ENCODE measurements around the gene ADCY2. TPM values are rescaled to one million over a fixed set of nuclear protein-coding genes. Genes with fewer than 3 reads are reported as not detected.

ADCY2 gene
- total and polyA plus RNA-seq, 4 experiments from 2014 or later: not detected

DNA sequence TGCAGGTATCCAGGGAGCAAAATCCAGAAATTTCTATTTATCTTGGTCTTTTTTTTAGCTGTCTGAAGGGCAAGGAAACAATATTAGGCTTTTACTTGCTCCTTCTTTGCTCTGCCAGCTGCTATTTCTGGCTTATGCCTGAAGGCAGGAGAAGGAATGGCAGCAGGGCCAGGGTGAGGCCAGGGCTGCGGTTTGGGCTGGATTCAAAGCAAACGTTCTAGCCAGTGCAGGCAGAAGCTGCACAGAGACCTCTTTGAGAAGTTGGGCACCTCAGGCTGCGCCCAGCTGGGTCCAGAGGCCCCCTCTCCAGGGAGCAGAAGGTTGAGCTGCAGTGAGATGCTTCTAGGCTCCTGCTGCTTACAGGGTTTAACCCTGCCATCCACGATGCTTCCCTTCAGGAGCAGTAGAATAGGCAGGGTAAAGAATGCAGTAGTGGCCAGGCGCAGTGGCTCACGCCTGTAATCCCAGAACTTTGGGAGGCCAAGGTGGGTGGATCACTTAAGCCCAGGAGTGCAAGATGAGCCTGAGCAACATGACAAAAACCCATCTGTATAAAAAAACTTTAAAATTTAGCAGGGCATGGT, 201.2 kb downstream of the ADCY2 start:
- peaks cover 0 to 6% (median 1%) of the 10 kb centered on the region in 8 donors for H3K9me3 Mint-ChIP-seq
- Histone ChIP-seq H3K4me1 (ENCODE audit: insufficient read depth, low read length) (no peaks in the 10 kb centered on the region), H3K36me3 (ENCODE audit: insufficient read depth, low read length) (no peaks in the 10 kb centered on the region), H3K9me3 (ENCODE audit: control insufficient read depth in 1 of 2, low read length in 2 of 2) (no peaks in the 10 kb centered on the region), H3K4me3 (ENCODE audit: low read length in 2 of 2) (no peak overlapping the region), H3K27ac (ENCODE audit: low read depth, low read length) (no peak overlapping the region), H3K27me3 (ENCODE audit: insufficient read depth, low read length) (no peaks in the 10 kb centered on the region)
- CTCF ChIA-PET (ENCODE audit: partially characterized antibody): no interaction called here
- no peak for DNase-seq
- no peaks in the 10 kb centered on the region for H3K4me1 Mint-ChIP-seq
- intact Hi-C loops (cut with micrococcal nuclease): no loop called here
- no peaks in the 10 kb centered on the region for H3K36me3 Mint-ChIP-seq
- H3K27ac Mint-ChIP-seq: no peak overlapping the region
- POLR2A ChIA-PET (ENCODE audit: partially characterized antibody): no interaction called here
- H3K27me3 Mint-ChIP-seq: peaks cover 0 to 3% of the 10 kb centered on the region in 2 donors
- H3K4me3 Mint-ChIP-seq: no peak overlapping the region

DNA sequence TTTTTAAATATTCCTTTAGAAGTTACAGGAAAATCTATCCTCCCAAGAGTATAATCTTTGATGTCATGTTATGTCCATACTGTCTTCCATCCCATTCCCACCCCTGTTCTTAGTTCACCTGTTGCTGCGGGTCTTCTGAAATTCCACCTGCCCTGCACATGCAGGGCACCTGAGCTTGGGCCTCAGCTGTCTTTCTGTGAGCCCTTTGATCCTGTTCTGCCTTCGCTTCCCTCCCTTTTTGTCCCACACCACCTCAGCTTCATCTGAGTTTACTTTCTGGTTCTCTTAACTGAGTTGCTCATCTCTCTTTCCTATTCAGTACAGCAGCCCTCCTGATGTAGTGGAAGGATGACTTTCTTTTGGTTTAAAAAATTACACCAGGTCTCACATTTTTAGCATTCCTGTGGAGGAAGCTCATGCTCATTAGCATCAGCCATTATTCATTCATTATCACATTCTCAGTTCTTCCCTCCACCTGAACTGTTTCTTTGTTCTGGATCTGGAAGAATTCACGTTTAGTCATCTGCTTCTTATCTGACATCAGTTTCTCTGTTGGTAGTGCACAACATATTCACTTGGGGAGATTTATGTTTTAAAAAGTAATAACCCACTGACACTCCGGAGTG, 211.0 kb downstream of the ADCY2 start:
- Mint-ChIP-seq H3K27me3 (peaks cover 1 to 4% of the 10 kb centered on the region in 2 donors), H3K4me1 (no peaks in the 10 kb centered on the region), H3K9me3 (peaks cover 0 to 7% (median 3%) of the 10 kb centered on the region in 8 donors), H3K4me3 (no peak overlapping the region), H3K36me3 (no peaks in the 10 kb centered on the region), H3K27ac (no peak overlapping the region)
- no peaks in the 10 kb centered on the region for H3K9me3 ChIP-seq (ENCODE audit: control insufficient read depth in 1 of 2, low read length in 2 of 2)
- CTCF ChIA-PET (ENCODE audit: partially characterized antibody): no interaction called here
- no peaks in the 10 kb centered on the region for H3K4me1 ChIP-seq (ENCODE audit: insufficient read depth, low read length)
- POLR2A ChIA-PET (ENCODE audit: partially characterized antibody): no interaction called here
- no peak overlapping the region for H3K4me3 ChIP-seq (ENCODE audit: low read length in 2 of 2)
- no peak overlapping the region for H3K27ac ChIP-seq (ENCODE audit: low read depth, low read length)
- H3K36me3 ChIP-seq (ENCODE audit: insufficient read depth, low read length): no peaks in the 10 kb centered on the region
- no peaks in the 10 kb centered on the region for H3K27me3 ChIP-seq (ENCODE audit: insufficient read depth, low read length)
- intact Hi-C loops (cut with micrococcal nuclease): no loop called here
- no peak for DNase-seq

DNA sequence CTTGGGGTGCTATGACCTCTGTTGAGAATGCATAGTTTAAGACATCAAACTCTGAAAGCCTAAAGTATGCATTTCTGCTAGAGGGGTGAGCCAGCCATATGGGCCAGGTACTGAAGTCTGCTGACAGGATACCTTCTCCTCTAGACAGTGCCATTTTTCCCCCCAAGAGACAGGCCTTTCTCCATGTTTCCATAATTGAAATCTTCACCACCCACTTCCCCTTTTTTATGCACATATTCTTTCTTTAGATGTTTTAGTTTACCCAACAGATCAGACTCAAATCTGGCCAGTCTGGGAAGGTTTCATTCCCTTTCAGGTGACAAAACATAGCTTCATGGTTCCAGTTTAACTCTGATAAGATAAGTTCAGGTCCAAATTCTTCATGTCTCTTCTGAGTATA, 212.8 kb downstream of the ADCY2 start:
- no peak overlapping the region for H3K27ac Mint-ChIP-seq
- no peaks in the 10 kb centered on the region for H3K36me3 Mint-ChIP-seq
- peaks cover 1 to 6% of the 10 kb centered on the region in 2 donors for H3K27me3 Mint-ChIP-seq
- H3K4me1 Mint-ChIP-seq: no peaks in the 10 kb centered on the region
- no peak overlapping the region for H3K27ac ChIP-seq (ENCODE audit: low read depth, low read length)
- CTCF ChIA-PET (ENCODE audit: partially characterized antibody): no interaction called here
- POLR2A ChIA-PET (ENCODE audit: partially characterized antibody): no interaction called here
- no peaks in the 10 kb centered on the region for H3K36me3 ChIP-seq (ENCODE audit: insufficient read depth, low read length)
- intact Hi-C loops (cut with micrococcal nuclease): no loop called here
- no peaks in the 10 kb centered on the region for H3K9me3 ChIP-seq (ENCODE audit: control insufficient read depth in 1 of 2, low read length in 2 of 2)
- H3K27me3 ChIP-seq (ENCODE audit: insufficient read depth, low read length): no peaks in the 10 kb centered on the region
- H3K4me3 ChIP-seq (ENCODE audit: low read length in 2 of 2): no peak overlapping the region
- H3K9me3 Mint-ChIP-seq: peaks cover 0 to 6% (median under 1%) of the 10 kb centered on the region in 8 donors
- H3K4me3 Mint-ChIP-seq: no peak overlapping the region
- no peaks in the 10 kb centered on the region for H3K4me1 ChIP-seq (ENCODE audit: insufficient read depth, low read length)
- no peak for DNase-seq

DNA sequence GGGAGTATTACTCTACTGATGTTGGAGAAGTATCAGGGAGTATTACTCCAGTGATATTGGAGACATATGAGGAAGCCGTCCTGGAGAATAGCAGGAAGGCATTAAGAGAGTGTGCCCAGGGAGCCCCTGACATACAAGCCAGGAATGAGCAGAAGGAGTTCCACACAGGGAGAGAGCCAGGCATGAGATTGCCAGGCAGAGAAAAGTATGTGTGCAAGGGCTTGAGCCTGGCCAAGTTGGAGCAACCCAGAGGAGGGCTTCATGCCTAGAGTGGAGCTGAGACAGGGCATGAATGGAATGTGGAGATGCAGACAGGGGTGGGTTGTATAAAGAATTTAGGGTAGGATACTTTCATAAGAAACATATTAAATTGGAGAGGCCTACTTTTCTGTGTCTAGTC, 213.8 kb downstream of the ADCY2 start:
- Histone ChIP-seq H3K36me3 (ENCODE audit: insufficient read depth, low read length) (no peaks in the 10 kb centered on the region), H3K4me1 (ENCODE audit: insufficient read depth, low read length) (no peaks in the 10 kb centered on the region), H3K27ac (ENCODE audit: low read depth, low read length) (no peak overlapping the region), H3K27me3 (ENCODE audit: insufficient read depth, low read length) (no peaks in the 10 kb centered on the region), H3K4me3 (ENCODE audit: low read length in 2 of 2) (no peak overlapping the region), H3K9me3 (ENCODE audit: control insufficient read depth in 1 of 2, low read length in 2 of 2) (no peaks in the 10 kb centered on the region)
- DNase-seq: no peak
- Mint-ChIP-seq H3K27me3 (peaks cover 1 to 6% of the 10 kb centered on the region in 2 donors), H3K4me1 (no peaks in the 10 kb centered on the region), H3K9me3 (peaks cover 0 to 6% (median 2%) of the 10 kb centered on the region in 8 donors), H3K4me3 (no peak overlapping the region), H3K27ac (no peak overlapping the region), H3K36me3 (no peaks in the 10 kb centered on the region)
- CTCF ChIA-PET (ENCODE audit: partially characterized antibody): no interaction called here
- intact Hi-C loops (cut with micrococcal nuclease): no loop called here
- POLR2A ChIA-PET (ENCODE audit: partially characterized antibody): no interaction called here

DNA sequence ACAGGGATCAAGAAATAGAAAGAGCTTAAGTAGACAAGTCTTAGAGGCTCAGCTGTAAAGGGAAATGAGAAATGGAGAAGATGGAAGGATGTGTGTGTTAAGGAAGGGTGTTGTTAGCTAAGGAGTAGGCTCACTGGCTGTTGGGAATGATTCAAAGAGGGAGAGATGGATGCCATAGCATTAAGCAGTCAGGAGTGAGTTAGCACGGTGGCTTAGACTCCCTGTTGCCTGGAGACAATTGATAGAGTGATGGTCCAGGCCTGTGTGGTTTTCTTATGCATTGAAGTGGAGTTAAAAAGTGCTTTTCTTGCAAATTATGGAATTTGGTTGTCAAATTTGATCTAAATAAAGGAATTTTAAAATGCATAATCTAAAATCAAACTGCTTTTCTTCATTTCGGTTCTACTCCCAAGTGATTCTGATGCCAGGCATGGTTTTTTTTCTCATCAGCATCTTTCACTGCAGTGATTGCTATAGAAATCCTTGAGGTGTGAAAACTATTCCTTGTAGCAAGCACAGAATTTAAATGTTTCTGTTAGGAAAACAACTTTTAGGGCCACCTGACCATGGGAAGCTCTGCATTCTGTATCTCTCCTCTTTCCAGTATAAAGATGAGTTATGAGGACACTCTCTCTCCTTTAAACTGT, 214.7 kb downstream of the ADCY2 start:
- no peaks in the 10 kb centered on the region for H3K36me3 Mint-ChIP-seq
- Histone ChIP-seq H3K27me3 (ENCODE audit: insufficient read depth, low read length) (no peaks in the 10 kb centered on the region), H3K4me1 (ENCODE audit: insufficient read depth, low read length) (no peaks in the 10 kb centered on the region), H3K9me3 (ENCODE audit: control insufficient read depth in 1 of 2, low read length in 2 of 2) (no peaks in the 10 kb centered on the region), H3K4me3 (ENCODE audit: low read length in 2 of 2) (no peak overlapping the region), H3K36me3 (ENCODE audit: insufficient read depth, low read length) (no peaks in the 10 kb centered on the region), H3K27ac (ENCODE audit: low read depth, low read length) (no peak overlapping the region)
- no peak overlapping the region for H3K27ac Mint-ChIP-seq
- peaks cover 0 to 6% (median 2%) of the 10 kb centered on the region in 8 donors for H3K9me3 Mint-ChIP-seq
- intact Hi-C loops (cut with micrococcal nuclease): no loop called here
- peaks cover 1 to 6% of the 10 kb centered on the region in 2 donors for H3K27me3 Mint-ChIP-seq
- CTCF ChIA-PET (ENCODE audit: partially characterized antibody): no interaction called here
- POLR2A ChIA-PET (ENCODE audit: partially characterized antibody): no interaction called here
- H3K4me3 Mint-ChIP-seq: no peak overlapping the region
- no peaks in the 10 kb centered on the region for H3K4me1 Mint-ChIP-seq
- DNase-seq: no peak

DNA sequence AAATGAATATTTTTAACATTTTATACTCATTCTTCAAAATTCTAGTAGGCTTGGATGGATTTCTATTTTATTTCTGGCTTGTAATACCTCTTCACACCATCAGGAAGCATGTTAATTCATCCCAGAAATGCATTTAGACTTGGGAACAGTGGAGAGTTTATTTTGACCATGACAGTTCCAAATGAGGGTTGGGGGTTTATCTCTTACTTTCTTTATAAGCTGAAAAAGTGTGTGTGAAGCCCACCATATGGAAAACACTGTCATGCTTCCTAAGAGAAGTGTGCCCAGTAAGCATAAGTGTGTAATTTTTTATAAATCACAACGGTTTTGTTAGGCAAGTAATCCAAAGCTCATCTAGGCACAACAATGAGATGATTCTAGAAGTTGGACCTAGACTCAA, 215.6 kb downstream of the ADCY2 start:
- H3K4me1 Mint-ChIP-seq: no peaks in the 10 kb centered on the region
- no peaks in the 10 kb centered on the region for H3K36me3 ChIP-seq (ENCODE audit: insufficient read depth, low read length)
- H3K27me3 Mint-ChIP-seq: peaks cover 1 to 6% of the 10 kb centered on the region in 2 donors
- peaks cover 0 to 6% (median under 1%) of the 10 kb centered on the region in 8 donors for H3K9me3 Mint-ChIP-seq
- no peak overlapping the region for H3K4me3 Mint-ChIP-seq
- H3K36me3 Mint-ChIP-seq: no peaks in the 10 kb centered on the region
- no peaks in the 10 kb centered on the region for H3K27me3 ChIP-seq (ENCODE audit: insufficient read depth, low read length)
- no peak overlapping the region for H3K4me3 ChIP-seq (ENCODE audit: low read length in 2 of 2)
- DNase-seq: no peak
- no peak overlapping the region for H3K27ac ChIP-seq (ENCODE audit: low read depth, low read length)
- ChIA-PET CTCF (ENCODE audit: partially characterized antibody) (no interaction called here), POLR2A (ENCODE audit: partially characterized antibody) (no interaction called here)
- intact Hi-C loops (cut with micrococcal nuclease): no loop called here
- no peaks in the 10 kb centered on the region for H3K9me3 ChIP-seq (ENCODE audit: control insufficient read depth in 1 of 2, low read length in 2 of 2)
- no peaks in the 10 kb centered on the region for H3K4me1 ChIP-seq (ENCODE audit: insufficient read depth, low read length)
- H3K27ac Mint-ChIP-seq: no peak overlapping the region

DNA sequence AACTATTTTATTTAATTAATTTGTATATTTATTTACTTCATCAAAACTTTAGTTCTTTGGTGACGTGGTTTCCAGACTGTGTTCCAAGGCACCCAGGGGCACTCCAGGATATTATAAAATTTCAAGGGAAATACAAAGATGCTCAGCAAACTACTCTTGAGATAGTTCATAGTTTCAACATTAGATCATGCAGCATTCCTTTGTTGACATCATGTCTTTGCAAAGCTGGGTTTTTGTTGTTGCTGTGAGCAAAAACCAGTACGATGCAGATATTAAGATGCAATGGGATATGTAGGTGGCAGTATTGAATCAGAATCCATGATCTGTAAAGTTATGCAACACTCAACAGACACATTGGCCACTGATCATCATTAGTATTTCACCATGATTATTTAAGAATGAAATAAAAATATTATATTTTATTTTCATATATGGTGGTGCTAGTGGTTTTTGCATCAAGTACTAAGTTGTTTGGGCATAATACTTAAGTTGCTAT, 219.7 kb downstream of the ADCY2 start:
- peaks cover 0 to 5% (median 0%) of the 10 kb centered on the region in 8 donors for H3K9me3 Mint-ChIP-seq
- ChIA-PET POLR2A (ENCODE audit: partially characterized antibody) (no interaction called here), CTCF (ENCODE audit: partially characterized antibody) (no interaction called here)
- no peaks in the 10 kb centered on the region for H3K36me3 ChIP-seq (ENCODE audit: insufficient read depth, low read length)
- no peak overlapping the region for H3K27ac Mint-ChIP-seq
- no peaks in the 10 kb centered on the region for H3K4me1 ChIP-seq (ENCODE audit: insufficient read depth, low read length)
- H3K4me3 Mint-ChIP-seq: no peak overlapping the region
- H3K4me1 Mint-ChIP-seq: no peaks in the 10 kb centered on the region
- peaks cover 0 to 1% of the 10 kb centered on the region in 2 donors for H3K27me3 Mint-ChIP-seq
- H3K27me3 ChIP-seq (ENCODE audit: insufficient read depth, low read length): no peaks in the 10 kb centered on the region
- no peaks in the 10 kb centered on the region for H3K36me3 Mint-ChIP-seq
- intact Hi-C loops (cut with micrococcal nuclease): no loop called here
- H3K9me3 ChIP-seq (ENCODE audit: control insufficient read depth in 1 of 2, low read length in 2 of 2): no peaks in the 10 kb centered on the region
- H3K4me3 ChIP-seq (ENCODE audit: low read length in 2 of 2): no peak overlapping the region
- DNase-seq: no peak
- no peak overlapping the region for H3K27ac ChIP-seq (ENCODE audit: low read depth, low read length)

Data from CD4-positive, alpha-beta memory T cell (primary cell).